ENCODE measurements around the gene KLK13.

The KLK13 gene

GRCh38 chr19:51100601-51101000 is 35.7 kb upstream of the KLK13 start:
- no peaks in the 10 kb centered on the region for H3K9me3 ChIP-seq
- peaks cover 10 to 18% of the 10 kb centered on the region in 2 experiments for H3K4me1 ChIP-seq (ENCODE audit: control insufficient read depth in 1 of 2, insufficient read depth in 1 of 2, low read depth in 1 of 2, low read length in 1 of 2)
- no peak overlapping the region for H3K4me3 ChIP-seq (ENCODE audit: low read depth in 1 of 2, low read length in 1 of 2)
- H3K36me3 ChIP-seq: peaks cover 13% of the 10 kb centered on the region
- TF ChIP-seq, protein P1, sequence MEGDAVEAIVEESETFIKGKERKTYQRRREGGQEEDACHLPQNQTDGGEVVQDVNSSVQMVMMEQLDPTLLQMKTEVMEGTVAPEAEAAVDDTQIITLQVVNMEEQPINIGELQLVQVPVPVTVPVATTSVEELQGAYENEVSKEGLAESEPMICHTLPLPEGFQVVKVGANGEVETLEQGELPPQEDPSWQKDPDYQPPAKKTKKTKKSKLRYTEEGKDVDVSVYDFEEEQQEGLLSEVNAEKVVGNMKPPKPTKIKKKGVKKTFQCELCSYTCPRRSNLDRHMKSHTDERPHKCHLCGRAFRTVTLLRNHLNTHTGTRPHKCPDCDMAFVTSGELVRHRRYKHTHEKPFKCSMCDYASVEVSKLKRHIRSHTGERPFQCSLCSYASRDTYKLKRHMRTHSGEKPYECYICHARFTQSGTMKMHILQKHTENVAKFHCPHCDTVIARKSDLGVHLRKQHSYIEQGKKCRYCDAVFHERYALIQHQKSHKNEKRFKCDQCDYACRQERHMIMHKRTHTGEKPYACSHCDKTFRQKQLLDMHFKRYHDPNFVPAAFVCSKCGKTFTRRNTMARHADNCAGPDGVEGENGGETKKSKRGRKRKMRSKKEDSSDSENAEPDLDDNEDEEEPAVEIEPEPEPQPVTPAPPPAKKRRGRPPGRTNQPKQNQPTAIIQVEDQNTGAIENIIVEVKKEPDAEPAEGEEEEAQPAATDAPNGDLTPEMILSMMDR (IDR thresholded peaks at IDR 0.05): no peak
- H3K27ac ChIP-seq: no peak overlapping the region
- no peaks in the 10 kb centered on the region for H3K27me3 ChIP-seq

GRCh38 chr19:51099047-51099382 is 34.1 kb upstream of the KLK13 start:
- H3K27me3 ChIP-seq: peaks cover 3% of the 10 kb centered on the region
- H3K9me3 ChIP-seq: no peaks in the 10 kb centered on the region
- H3K4me3 ChIP-seq (ENCODE audit: low read depth in 1 of 2, low read length in 1 of 2): peak overlapping the region in 1 of 2 experiments; percentile 20
- TF ChIP-seq, protein P1 (IDR thresholded peaks at IDR 0.05): no peak
- H3K4me1 ChIP-seq (ENCODE audit: control insufficient read depth in 1 of 2, insufficient read depth in 1 of 2, low read depth in 1 of 2, low read length in 1 of 2): peaks cover 10 to 18% of the 10 kb centered on the region in 2 experiments
- H3K27ac ChIP-seq: peak overlapping the region; percentile 58
- peaks cover 13% of the 10 kb centered on the region for H3K36me3 ChIP-seq

DNA sequence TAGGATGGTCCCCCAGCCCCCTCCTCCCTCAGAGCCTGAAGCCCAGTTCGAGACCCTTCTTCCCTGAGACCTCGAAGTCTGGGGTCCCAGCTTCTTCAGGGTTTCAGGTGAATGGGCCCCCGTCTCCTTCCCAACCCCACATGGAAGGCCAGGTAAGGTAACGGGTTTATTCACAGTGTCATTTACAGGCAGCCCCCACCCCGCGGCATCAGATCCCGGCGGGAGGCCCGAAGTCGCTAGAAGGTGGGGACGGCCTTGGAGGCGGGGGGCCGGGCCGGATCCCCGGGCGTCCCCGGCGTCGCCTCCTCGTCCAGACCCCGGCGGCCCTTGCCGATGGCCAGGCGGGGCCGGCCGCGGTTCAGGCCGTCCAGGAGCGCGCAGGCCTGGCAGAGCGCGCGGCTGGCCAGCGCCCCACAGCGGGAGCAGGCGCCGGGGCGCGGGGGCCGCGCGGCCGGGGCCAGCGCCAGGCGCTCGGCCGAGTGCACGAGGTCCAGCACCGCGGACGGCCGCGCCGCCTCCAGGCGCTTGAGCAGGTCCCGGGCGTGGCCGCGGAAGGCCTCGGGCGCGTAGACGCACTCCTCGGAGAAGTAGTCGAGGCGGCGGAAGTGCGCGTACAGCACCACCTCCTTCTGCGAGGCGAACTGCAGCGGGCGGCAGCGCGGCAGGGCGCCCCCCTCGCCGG is 33.6 kb upstream of the KLK13 start:
- Histone ChIP-seq H3K27ac (peak overlapping the region; percentile 58), H3K4me3 (ENCODE audit: low read depth in 1 of 2, low read length in 1 of 2) (peak overlapping the region in 1 of 2 experiments; percentile 20), H3K36me3 (peaks cover 9% of the 10 kb centered on the region), H3K4me1 (ENCODE audit: control insufficient read depth in 1 of 2, insufficient read depth in 1 of 2, low read depth in 1 of 2, low read length in 1 of 2) (peaks cover 10 to 18% of the 10 kb centered on the region in 2 experiments), H3K27me3 (peaks cover 4% of the 10 kb centered on the region), H3K9me3 (no peaks in the 10 kb centered on the region)
- TF ChIP-seq, protein P1 (IDR thresholded peaks at IDR 0.05): peak; percentile 35

- H3K27me3 ChIP-seq: peaks cover 4% of the 10 kb centered on the region
- no peaks in the 10 kb centered on the region for H3K9me3 ChIP-seq
- peaks cover 5% of the 10 kb centered on the region for H3K36me3 ChIP-seq
- peaks cover 10 to 18% of the 10 kb centered on the region in 2 experiments for H3K4me1 ChIP-seq (ENCODE audit: control insufficient read depth in 1 of 2, insufficient read depth in 1 of 2, low read depth in 1 of 2, low read length in 1 of 2)
- H3K27ac ChIP-seq: no peak overlapping the region
- H3K4me3 ChIP-seq (ENCODE audit: low read depth in 1 of 2, low read length in 1 of 2): no peak overlapping the region
- TF ChIP-seq, protein P1 (IDR thresholded peaks at IDR 0.05): no peak
Observed at GRCh38 chr19:51097796-51098195, 32.9 kb upstream of the KLK13 start.

DNA sequence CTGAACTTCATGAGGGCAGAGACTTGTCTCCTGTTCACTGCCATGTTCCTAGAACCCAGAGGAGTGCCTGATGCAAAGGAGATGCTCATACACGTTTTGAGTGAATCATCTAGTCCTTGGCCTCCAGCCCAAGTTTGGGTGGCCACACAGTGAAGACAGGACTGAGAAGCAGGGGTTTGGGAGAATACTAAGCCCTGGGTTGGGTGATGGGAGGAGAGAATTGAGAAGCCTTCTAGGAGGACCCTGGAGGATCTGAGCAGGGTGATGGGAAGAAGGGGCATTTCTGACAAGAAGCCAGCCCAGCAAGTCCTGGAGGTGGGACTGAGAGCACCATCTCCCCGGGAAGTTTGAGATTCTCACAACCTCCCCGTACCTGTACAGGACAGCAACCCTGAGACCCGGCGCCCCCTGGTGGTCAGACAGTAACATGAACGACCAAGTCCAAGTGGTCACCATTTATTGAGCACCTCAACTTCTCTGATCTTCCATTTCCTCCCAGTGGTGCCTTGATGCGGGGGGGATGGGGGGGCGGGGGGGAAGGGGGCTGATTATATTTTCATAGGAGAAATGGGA is 32.4 kb upstream of the KLK13 start:
- TF ChIP-seq, protein P1 (IDR thresholded peaks at IDR 0.05): peak; percentile 70
- Histone ChIP-seq H3K4me3 (ENCODE audit: low read depth in 1 of 2, low read length in 1 of 2) (no peak overlapping the region), H3K27me3 (peaks cover 4% of the 10 kb centered on the region), H3K4me1 (ENCODE audit: control insufficient read depth in 1 of 2, insufficient read depth in 1 of 2, low read depth in 1 of 2, low read length in 1 of 2) (peaks cover 10 to 18% of the 10 kb centered on the region in 2 experiments), H3K9me3 (no peaks in the 10 kb centered on the region), H3K36me3 (no peaks in the 10 kb centered on the region), H3K27ac (peak overlapping the region; percentile 61)
